NCI-H524 treated with DMSO at 0.1 percent for 48 hours (cell line): ENCODE results near the gene DES.
"Not testable (repeated sequence)": the region's sequence is repeated elsewhere in the genome, so short reads cannot be mapped to it uniquely, and the experiment has no call there.

Source experiments
- DNase-seq: peaks from one replicate; lab custom pipeline; 2025; lab: John Stamatoyannopoulos, UW

The DES gene

GRCh38 chr2:219399716-219400478 is 18.3 kb upstream of the DES start:
- DNase-seq, result no peak

GRCh38 chr2:219400562-219400961 is 17.6 kb upstream of the DES start:
- DNase-seq, result no peak

DNA sequence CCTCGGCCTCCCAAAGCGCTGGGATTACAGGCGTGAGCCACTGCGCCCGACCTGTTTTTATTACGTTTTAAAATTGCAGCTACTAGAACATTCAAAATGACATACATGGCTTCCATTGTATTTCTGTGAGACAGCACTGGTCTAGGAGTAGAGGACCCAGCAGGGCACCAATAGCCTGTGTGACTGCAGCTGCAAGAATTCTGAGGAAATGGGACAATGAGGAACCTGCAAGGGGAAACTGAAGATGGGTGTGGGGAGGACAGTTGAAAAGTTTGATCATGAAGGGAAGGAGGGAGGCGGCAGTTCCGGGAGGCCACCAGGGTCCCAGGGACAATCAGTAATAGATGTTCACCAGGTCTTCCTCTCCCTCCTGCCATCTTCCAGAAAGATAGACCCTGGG is 16.6 kb upstream of the DES start:
- no peak for DNase-seq

GRCh38 chr2:219402665-219403515 is 15.3 kb upstream of the DES start:
- DNase-seq, result no peak

GRCh38 chr2:219403861-219404260 is 14.3 kb upstream of the DES start:
- no peak for DNase-seq

GRCh38 chr2:219404291-219404910 is 13.8 kb upstream of the DES start:
- no peak for DNase-seq

DNA sequence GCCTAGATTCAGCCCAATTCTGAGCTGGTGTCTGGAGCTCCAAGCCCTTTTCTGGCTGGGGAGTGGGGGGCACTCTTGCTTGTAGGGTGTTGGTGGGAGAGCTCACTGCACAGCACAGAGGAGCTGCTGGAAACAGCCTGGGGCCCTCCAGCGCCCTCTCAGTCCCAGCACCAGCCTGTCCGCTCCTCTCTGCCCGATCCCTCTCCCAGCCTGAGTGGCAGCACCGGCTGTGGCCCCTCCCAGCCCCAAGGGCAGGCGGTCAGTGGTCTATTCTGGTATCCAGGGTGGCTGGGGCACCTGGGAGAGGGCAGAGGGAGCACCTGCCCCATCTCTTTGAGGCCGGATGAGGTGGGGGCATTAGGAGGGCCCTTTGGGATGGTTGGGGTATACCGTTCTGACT is 13.2 kb upstream of the DES start:
- no peak for DNase-seq

GRCh38 chr2:219405451-219405850 is 12.7 kb upstream of the DES start:
- DNase-seq, result no peak

DNA sequence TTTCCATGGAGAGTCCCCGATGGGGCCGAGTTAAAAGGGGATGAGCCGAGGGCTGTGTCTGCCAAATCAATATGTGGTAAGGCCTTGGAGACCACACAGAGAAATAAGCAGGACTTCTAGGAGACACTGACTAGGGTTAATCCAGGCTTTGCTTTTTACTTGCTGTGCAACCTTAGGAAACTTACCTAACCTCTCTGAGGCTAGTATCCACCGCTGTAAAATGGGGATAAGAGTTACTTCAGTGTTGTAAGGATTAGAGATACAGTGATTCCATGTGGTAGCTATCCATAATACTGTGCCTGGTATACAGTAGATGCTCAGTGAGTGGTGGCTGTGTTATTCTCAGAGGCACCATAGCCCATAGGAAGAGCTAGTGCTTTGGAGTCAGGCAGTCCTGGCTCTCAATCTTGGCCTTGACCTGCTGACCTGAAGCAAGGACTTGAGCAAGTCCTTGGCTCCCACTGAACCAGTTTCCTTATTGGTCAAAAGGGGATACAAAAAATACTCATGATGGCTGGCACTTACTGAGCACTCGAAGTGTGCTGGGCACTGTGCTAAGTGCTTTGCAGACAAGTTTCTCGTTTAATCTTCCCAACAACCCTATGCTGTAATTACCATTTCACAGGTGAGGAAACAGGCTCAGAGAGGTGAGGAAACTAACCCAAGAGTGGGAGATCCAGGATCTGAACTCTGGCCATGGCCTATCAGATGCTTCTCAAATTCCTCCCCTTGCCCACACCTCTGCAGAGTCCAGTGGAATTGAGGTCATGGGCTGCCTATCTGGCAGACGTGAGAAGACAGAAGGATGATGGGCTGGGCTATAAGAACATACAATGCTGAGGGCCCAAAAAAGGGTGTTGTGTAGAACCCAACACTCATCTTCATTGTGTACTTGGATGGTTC is 12.0 kb upstream of the DES start:
- DNase-seq, result no peak

DNA sequence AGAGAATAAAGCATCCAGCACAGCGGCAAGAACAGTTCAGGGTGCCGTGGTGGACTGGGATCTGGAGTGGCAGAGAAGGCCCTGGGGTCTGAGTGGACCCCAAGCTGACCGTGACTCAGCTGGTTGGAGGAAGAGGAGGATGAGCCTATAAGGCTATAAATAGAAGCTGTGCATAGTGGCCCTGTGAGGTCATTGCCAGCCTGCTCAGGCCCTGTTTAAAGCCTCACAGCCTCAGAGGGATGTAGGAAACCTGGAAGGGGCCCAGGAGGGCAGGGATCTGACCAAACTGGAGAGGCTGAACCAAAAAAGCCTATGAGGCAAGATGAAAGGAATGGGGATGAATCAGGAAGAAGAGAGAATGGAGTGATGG is 11.3 kb upstream of the DES start:
- DNase-seq, result no peak

DNA sequence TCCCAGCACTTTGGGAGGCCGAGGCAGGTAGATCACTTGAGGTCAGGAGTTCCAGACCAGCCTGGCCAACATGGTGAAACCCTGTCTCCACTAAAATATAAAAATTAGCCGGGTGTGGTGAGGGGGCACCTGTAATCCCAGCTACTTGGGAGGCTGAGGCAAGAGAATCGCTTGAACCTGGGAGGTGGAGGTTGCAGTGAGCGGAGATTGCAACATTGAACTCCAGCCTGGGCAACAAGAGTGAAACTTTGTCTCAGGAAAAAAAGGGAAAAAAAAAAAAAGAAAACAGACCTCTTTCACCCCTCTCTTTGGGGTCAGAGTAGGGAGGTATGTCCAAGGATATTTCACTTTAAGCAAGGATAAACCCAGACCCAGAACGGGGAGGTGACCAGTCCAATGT is 10.8 kb upstream of the DES start:
- not testable (repeated sequence) for DNase-seq

GRCh38 chr2:219408204-219408603 is 10.0 kb upstream of the DES start:
- DNase-seq, result no peak

DNA sequence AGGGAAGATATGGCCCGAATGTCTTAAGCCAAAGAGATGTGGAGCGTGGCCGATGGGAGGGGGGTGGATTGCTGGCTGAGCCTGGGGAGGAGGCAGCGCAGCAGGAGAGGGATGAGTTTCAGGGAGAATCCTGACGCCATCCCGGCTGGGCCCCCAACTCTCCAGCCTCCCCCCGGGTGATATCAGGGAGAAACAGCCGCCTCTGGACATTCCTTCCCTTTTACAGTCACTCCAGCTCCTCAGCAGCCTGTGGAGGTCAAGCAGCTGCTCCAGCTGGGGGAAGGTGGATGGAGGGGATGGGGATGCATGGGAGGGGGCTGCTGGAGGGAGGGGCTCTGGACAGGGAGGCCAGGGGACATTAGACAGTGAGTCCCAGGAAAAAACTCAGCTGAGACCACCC is 9.5 kb upstream of the DES start:
- DNase-seq, result no peak

DNA sequence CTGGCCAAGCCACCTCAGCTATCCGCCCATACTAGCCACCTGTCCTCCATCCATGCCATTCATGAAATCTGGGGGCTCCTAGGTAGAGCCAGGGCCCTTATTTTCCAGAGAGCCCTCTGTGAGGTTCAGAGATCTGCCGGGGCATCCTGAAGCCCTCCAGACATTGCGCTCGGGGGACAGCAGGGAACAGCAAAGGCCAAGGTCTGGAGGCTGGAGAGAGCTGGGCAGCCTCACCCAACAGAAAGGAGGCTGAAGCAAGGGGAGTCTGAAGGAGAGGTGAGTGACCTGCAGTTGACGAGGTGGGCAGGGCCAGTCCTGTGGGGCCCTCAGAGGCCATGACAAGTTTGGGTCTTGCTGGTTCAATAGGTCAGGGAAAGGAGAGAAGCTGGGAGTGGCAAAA is 8.6 kb upstream of the DES start:
- DNase-seq, result no peak

DNA sequence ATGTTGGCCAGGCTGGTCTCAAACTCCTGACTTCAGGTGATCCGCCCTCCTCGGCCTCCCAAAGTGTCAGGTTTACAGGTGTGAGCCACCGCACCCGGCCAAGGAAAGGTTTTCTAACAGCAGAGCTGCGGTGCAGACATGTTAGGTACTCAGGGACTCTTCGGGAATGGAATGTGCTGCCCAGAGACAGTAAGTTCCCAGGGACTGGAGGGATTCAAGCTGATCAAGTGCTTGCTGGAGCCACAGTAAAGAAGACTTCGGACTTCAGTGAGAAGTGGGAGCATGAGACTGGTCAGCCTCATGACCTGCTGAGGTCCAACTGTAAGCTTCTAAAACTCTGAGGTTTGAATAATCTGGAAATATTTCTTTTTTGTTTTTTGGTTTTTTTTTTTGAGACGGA is 7.8 kb upstream of the DES start:
- no peak for DNase-seq

DNA sequence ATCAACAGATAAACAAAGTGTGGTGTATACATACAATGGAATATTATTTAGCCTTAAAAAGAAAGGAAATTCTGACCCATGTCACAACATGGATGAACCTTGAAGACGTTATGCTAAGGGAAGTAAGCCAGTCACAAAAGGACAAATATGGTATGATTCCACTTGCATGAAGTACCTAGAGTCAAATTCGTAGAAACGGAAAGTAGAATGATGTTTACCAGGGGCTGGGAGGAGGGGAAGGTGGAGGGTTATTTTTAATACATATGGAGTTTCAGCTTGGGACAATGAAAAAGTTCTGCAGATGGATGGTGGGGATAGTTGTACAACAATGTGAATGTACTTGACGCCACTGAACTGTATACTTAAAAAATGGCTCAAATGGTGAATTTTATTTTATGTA is 3.3 kb upstream of the DES start:
- no peak for DNase-seq

DNA sequence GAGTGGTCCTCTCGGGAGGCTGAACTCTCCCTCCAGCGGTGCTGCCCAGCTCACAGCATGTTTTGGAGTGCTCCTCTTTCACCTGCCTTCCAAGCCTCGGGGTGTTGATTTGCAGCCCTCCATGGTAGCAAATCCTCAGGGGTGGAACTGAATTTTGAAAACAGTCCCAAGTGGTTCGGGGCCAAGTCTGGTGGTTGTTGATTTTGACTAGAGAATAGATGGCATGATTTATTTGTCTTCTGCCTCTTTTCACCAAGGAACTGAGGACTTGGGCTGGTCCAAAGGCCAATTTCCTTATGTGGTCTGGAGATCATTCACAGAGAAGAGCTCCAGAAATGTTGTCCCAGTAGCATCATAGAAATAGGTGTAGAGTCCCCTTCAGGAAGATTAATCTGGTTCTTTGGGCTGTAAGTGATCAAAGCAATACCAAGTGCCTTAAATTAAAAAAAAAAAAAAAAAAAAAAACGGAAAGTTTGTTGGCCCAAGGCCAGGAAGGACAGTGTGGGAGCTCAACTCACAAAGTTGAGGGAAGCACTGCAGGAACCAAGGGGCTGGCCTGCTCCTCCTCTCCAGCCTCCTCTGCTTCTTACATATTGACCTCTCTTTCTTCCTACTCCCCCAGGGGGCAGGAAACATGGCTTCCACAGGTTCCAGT is 2.5 kb upstream of the DES start:
- no peak for DNase-seq

- no peak for DNase-seq
These were observed 2.0 kb upstream of the DES start for GRCh38 chr2:219416235-219416602.

- no peak for DNase-seq
These were observed 1.2 kb upstream of the DES start for GRCh38 chr2:219416938-219417337.

- no peak for DNase-seq
These were observed 803 bp upstream of the DES start for GRCh38 chr2:219417374-219417773.

DNA sequence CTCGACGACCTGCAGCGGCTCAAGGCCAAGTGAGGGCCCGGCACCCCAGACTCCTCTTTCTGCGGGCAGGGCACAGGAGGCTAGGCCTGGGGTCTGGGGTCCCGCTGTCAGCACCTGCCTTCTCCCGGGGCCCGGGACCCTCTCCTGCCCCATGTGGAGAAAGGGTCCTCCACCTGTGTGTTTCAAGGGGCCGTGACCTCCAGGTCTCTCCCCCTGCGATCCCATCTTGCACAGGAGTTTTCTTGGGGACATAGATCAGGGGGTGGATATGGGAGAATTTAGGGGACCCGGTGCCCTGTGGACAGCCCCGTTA is 791 bp downstream of the DES start:
- DNase-seq, result no peak
